HG03439 (cell line): ENCODE measurements around the gene SMG9.
A peak's percentile ranks its signal among the peaks of the same experiment; 100 is the strongest.

Experiments used
- ATAC-seq: cut with Tn5 transposase; IDR thresholded peaks from one replicate; pipeline ENCODE4 v1.9.1; 2021; ENCODE audit warnings: mild to moderate bottlenecking, moderate library complexity; ENCODE audit not compliant: unreplicated experiment

The SMG9 gene

GRCh38 chr19:43754503-43755255 is at the start of gene SMG9:
Gene SMG9, minus strand, starts transcription at chr19:43754962. Its CDS starts 4,221 bp downstream, at chr19:43750741.
- peak; percentile 55 for ATAC-seq

GRCh38 chr19:43804432-43804831 is 49.7 kb upstream of the SMG9 start:
- ATAC-seq = no peak

GRCh38 chr19:43802216-43802951 is 47.6 kb upstream of the SMG9 start, which contains the start of gene LYPD5:
Gene LYPD5, minus strand, starts transcription at chr19:43802447. Its CDS starts 67 bp downstream, at chr19:43802380.
- no peak for ATAC-seq

GRCh38 chr19:43799502-43800142 is 44.9 kb upstream of the SMG9 start:
- ATAC-seq = no peak

GRCh38 chr19:43798546-43799409 is 44.0 kb upstream of the SMG9 start:
- no peak for ATAC-seq

- no peak for ATAC-seq
Measured at GRCh38 chr19:43798026-43798545, 43.3 kb upstream of the SMG9 start.

- no peak for ATAC-seq
Measured at GRCh38 chr19:43797556-43797955, 42.8 kb upstream of the SMG9 start.

GRCh38 chr19:43797118-43797517 is 42.4 kb upstream of the SMG9 start:
- ATAC-seq = no peak

GRCh38 chr19:43790587-43790986 is 35.8 kb upstream of the SMG9 start:
- no peak for ATAC-seq

GRCh38 chr19:43789029-43789428 is 34.3 kb upstream of the SMG9 start:
- no peak for ATAC-seq

- no peak for ATAC-seq
Measured at GRCh38 chr19:43786665-43787064, 31.9 kb upstream of the SMG9 start.

GRCh38 chr19:43784981-43785808 is 30.4 kb upstream of the SMG9 start:
- ATAC-seq = no peak

- ATAC-seq = no peak
Measured at GRCh38 chr19:43784241-43784980, 29.6 kb upstream of the SMG9 start.

GRCh38 chr19:43783636-43784035 is 28.9 kb upstream of the SMG9 start:
- ATAC-seq = no peak

- ATAC-seq = peak; percentile 36
Measured at GRCh38 chr19:43782689-43783231, 28.0 kb upstream of the SMG9 start.

GRCh38 chr19:43782311-43782660 is 27.5 kb upstream of the SMG9 start:
- ATAC-seq = no peak

GRCh38 chr19:43781630-43782310 is 27.0 kb upstream of the SMG9 start:
- ATAC-seq = no peak
